T-helper 2 cell treated with Interferon-gamma antibody and Interleukin-4, amounts not matched to agents 100 ng/mL and 5 ng/mL, for 36 hours (primary cell): Measurements from ENCODE around the gene CNOT6. TPM values are rescaled to one million over a fixed set of nuclear protein-coding genes. Genes with fewer than 3 reads are reported as not detected.

Experiments
- intact Hi-C: fragments of 100-400 bp; cut with micrococcal nuclease; formaldehyde crosslinking; loops from one replicate; pipeline ENCODE4 v1.15.1; 2023
- total RNA-seq: library from RNA; stranded (reverse); gene quantifications from 2 replicates; pipeline ENCODE4 v1.2.3, GENCODE V29; 2022

The CNOT6 gene
- total RNA-seq, 1 donor from 2014 or later = 39.7 TPM

DNA sequence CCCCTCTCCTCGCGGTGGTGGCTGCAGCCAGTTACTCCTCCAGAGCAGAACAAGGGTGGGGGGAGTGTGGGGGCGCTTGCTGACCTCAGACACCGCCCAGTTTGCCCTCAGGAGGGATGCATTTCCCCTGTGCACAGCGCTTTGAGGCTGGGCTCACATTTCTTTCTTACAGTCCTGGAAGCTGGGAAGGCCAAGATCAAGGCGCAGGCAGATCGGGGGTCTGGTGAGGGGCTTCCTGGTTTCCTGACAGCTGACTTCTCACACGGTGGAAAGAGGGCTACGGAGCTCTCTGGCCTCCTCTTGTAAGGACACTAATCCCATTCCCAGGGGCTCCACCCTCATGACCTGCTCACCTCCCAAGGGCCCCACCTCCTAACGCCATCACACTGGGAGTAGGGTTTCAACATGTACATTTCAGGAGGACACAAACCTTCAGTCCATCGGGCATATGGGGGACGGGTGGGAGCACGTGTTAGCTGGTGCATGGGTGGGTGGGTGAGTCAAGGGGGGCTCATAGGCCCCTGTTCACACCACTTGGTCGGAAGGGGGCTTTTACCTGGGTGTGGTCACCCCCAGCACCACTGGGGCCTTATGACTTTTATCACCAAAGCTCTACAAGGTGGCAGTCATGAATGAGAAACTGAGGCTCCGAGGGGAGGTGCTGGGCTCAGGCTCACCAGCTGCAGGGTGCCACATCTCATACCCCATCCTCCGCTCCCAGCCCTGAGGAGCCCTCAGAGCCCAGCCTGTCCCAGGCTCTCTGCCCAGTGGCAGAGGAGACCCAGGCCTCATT lies 104.8 kb downstream of the CNOT6 start:
- intact Hi-C loops = no loop called here

DNA sequence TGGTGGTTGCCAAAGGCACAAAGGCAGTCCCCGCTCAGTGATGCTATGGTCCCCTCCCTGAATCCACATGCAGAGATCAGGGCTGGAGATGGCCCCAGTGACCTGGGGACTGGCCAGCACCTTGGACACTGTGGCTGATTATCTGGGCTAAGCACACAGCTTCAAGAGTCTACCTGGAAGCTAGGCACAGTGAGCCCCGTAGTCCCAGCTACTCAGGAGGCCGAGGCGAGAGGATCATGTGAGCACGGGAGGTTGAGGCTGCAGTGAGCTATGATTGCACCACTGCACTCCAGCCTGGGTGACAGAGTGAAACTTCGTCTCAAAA lies 105.4 kb downstream of the CNOT6 start:
- intact Hi-C loops = no loop called here

DNA sequence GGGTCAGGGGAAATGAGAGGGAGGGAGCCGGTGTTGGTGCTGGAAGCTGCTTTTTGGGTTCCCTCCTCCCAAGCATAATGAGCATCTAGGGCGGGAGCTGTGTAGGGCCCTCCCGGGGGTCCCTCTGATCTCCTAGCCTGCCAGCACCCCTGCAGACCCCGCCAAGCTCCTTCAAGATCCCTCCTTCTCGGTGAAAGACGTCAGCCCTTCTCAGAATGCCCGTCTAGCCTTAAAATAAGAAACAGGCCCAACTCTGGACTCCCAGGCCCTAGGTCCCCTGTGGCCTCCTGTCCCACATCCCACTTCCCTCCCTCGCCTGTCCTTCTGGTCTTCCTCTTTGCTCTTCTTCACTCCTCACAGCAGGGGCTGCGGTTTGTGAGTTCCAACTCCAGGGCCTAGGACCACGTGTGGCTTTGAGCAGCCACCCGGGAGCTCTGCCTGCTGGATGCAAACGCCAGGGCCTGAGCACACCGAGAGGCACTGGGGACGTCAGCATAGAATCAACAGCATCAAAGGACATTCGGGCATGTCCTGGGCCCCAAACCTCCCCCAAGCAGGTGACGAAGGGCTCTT lies 105.9 kb downstream of the CNOT6 start:
- intact Hi-C loops = no loop called here

DNA sequence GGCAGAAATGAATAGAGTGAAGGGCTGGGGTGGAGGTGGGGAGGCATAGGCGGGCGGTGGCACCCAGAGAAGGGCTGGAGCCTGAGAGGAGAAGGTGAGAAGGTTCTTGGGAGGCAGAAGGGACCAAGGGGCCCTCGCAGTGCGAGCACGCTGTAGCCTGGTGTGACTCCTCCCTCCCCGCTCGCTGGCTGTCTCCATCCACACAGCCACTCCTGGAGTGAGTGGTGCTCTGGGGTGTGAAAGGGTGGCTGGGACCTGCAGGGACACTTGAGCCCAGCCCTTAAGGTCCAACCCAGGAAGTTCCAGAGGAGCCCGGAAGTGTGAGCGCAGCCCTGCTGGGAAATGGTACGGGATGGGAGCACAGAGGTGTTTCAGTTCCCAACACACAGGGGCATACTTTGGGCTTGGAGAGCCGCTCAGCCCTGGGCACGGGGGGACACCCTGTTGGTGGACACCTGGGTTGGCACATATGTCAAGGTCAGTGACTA lies 106.4 kb downstream of the CNOT6 start:
- intact Hi-C loops = no loop called here

DNA sequence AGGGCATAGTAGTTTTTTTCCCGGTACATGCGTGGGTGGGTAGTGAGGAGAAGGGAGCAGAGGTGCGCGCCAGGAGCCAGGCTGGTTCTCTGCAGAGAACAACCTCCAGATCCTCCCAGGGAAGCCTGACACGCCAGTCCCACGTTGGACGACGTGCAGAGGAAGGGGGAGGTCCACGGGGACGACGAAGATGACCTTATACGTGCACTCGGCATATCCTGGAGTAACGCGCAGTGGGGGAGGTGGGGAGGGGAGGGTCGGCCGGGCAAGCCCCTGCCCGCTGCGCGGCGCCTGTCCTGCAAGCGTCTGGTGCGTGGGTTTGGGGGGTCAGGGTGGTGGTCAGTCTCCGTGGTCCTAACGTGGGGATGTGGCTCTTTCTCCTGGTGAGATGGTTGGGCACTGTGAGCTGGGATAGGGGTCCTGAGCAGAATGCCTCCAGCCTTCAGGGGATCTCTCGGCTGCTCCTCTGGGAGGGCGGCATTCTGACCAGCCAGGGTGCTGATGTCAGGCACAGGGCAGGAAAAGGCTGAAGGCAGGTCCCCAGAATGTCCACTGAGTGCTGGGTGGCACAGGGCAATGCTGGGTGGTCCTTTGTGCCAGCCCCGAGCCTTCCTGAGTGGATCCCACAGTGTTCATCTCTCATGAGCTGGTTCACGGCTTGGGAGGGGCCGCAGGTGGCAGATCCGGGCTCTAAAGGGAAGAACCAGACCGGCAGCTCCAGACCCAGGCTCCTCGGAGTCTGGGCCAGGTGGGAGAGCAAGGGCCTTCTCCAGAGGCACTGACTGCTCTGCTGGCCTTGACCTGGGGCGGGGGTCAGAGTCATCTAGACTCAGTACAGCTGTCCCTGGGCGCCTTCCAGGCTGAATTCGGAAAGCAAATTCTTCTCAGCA lies 107.7 kb downstream of the CNOT6 start:
- intact Hi-C loops = no loop called here

DNA sequence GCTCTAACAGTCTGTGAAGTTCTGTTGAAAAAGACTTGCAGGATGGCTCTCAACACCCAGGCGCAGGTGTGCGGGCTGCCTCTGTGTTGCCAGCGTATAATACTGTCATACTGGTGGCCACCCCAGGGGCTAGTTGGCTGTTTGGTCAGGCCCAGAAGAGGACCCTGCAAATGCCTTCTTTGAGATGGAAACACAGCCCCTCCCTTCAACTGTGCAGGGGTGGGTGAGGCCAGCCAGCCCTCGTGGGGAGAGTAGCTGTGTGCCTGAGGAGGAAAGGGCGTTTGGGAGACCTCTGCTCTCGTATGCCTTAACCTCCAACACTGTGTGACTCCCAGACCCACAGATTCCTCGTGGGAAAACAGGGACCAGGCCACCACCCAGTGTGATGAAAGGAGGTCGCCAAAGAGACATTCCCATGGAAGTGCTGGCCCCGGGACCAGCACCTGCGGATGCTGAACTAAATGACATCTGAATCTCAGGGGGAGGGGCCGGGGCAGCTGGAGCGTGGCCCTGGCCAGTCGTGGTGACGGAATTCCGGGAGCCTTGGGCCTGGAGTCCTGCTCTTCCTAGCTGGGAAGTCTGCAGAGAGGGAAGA lies 108.4 kb downstream of the CNOT6 start:
- intact Hi-C loops = no loop called here

DNA sequence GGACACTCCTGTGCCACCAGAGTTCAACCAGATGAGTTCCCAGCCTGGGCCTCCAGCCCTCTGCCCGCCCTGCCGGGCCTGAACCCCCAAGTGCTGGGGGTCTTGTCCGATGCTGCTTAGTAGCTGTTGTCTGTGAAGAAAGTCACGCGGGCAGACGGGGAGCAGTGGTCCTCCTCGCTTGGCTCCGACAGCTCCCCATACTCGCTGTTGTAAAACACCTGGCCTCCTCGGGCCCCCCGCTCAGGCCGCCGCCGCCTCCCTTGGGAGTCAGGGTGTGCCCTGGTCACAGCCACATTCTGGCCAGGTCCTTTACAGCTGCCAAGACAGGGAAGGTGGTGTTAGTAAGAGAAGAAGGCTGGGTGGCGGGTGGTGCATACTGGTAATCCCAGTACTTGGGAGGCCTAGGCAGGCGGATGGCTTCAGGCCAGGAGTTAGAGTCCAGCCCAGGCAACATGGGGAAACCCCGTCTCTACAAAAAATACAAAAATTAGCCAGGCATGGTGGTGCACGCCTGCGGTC lies 109.0 kb downstream of the CNOT6 start:
- intact Hi-C loops = no loop called here

DNA sequence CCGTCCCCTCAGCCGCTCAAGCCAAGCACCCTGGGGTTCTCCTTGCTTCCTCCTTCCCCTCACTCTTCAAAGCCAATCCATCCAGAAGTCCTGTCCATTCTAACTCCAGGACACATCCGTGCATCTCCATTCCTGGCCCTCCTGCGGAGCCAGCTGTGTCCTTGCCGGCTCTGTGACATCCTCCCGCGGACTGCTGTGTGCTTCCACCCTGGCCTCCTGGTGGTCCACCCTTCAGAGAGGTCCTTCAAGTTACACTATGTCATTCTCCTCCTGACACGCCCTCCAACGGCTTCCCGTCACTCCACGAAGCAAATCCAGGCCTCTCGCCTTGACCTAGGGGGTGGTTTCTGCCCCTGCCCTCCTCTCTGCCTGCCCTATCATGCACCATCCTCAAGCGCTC lies 110.1 kb downstream of the CNOT6 start:
- intact Hi-C loops = no loop called here

DNA sequence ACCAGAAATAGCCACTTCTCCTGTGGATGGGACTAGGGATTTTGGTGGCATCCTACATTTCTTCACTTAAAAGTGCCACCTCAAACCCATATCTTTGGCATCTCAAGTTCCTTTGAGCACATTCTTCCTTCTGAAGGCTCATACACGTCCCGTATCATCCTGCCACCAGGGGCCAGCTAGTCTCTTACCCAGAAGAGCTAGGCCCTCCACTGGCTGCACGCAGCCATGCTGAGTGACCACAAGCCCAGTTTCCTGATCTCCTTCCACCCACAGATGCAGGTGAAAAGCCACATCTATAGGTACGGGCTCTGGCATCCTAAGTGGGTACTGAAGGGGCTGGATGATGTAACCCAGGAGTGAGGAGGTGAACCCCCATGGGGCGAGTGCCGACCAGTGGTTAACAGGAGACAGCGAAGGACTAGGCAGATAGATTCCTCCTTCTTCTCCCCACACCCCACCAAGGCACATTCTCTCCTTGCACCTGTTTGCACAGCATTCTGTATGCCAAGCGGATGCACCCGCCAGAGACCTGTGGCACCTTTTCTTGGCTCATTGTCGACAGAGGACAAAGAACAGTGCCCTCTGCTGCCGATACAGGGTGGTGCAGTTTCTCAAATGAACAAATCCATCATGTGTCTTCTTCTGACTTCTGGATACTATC lies 111.5 kb downstream of the CNOT6 start:
- intact Hi-C loops = no loop called here

DNA sequence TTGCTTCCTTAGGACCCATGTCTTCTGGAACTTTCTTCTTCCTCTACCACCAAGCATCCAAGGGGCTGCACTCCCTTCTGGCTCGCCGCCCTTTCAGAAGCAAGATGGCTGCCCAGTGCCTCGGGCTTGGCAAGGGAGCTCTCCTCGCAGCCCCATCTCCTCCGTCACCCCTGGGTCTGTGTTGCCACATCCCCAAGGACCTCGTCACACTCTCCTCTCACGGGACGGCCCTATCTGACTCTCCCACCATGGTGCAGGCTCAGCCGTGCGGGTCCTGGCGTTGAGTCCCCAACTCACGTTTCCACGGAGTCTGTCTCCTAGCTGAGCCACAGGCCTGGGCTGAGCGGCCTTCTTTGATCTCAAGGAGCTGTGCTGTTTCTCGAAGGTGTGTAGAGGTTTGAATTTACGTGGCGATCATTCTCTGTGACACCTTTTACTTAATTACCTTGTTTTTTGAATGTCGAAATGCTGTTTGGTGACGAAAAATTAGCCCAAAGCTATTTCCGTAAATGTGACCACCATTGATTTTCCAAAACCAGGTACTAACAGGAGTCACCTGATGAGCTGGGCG lies 112.1 kb downstream of the CNOT6 start:
- intact Hi-C loops = no loop called here

DNA sequence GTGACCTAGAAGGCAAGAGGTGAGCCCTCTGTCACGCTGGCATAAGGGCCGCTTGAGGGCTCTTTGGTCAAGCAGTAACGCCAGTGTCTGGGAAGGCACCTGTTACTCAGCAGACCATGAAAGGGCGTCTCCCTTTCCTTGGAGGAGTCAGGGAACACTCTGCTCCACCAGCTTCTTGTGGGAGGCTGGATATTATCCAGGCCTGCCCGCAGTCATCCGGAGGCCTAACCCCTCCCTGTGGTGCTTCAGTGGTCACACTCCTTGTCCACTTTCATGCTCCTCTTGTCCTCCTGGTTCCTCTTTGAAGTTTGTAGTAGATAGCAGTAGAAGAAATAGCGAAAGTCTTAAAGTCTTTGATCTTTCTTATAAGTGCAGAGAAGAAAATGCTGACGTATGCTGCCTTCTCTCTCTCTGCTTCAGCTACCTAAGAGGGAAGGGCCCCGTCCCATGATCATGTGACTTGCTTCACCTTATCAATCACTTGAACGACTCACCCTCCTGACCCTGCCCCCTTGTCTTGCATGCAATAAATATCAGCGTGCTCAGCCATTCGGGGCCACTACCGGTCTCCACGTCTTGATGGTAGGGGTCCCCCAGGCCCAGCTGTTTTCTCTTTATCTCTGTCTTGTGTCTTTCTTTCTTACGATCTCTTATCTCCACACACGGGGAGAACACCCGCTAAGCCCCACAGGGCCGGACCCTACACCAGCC lies 113.8 kb downstream of the CNOT6 start:
- intact Hi-C loops = no loop called here

DNA sequence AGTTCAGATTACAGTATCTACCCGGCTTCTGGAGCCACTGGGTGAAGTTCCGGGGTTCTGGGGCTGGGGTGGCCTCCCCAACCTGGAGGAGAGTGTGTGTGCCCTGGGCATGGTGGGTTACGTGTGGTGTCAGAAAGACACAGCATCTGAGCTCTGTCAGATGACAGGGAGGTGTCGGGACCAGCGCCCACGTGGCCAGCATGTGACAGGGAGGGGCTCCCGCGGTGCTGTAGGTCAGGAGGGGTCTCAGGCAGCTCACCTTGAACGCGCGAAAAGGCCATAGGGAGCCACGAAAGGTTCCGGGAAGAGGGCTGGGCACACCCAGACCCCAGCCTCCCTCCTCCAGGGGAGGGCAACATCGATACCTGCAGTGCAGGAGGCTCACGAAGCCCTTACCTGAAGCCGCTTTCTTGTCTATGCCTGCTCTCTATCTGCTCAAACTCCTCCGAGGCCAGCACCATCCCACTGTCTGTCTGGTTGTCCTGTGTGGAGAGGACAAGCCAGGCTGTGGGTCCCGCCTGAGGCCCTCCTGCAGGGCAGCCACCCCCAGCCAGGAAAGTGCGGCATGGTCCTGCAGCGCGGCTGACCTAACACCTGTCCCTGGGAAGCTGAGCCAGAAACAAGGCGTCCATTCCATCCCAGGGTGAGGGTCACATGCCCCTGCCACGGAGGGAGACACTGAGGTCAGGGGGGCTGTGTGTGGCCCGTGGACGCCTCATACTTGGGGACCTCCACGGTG lies 114.6 kb downstream of the CNOT6 start:
- intact Hi-C loops = no loop called here

DNA sequence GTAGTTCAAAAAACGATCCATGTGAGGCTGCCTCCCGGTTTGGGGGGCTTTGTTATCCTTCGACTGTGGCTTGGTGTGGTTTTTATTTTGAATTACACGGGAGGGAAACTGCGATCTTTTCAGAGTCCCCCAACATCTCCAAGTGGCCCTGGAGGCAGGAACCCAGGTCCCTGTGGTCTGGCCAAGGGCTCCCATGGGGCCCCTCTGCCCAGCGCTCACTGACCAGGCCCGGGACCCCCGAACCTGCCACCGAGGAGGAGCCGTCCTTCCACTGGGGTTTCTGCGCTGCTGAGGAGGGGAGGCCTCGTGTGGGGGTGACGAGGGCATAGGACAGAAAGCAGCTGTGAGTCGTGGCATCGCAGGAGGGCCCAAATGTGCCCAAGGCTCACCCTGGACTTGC lies 115.2 kb downstream of the CNOT6 start:
- intact Hi-C loops = no loop called here

DNA sequence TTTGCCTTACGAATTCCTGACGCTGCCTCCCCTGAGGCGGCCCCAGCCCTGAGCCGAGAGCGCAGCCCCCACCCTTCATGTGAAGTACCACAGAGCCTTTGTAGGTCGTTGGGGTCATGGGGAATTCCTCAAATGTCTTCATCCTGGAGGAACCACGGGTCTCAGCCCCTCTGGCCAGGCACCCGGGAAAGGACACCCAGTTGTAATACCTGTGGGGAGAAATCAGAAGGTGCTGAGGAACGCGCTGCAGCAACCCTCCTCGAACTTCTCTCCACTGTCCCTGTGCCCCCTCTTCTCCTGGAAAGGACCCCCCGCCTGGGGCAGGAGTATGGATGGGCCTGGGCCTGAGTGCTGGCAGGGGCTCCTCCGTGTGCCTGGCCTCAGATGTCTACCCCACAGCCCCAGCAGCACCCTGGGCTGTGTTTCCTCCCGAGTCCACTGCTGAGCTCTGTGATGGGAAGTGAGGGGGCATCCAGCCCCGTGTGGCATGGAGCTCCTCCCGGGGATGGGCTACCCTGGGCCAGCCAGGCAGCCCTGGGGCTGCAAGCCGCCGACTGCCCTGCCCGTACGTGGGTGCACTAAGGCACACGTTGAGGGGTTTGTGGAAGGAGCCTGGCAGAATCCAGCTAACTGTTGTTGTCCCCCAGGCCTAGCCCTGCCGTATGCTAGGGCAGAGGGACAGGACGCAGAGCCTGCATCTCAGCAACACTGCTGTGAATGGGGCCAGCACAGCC lies 115.8 kb downstream of the CNOT6 start:
- intact Hi-C loops = no loop called here

DNA sequence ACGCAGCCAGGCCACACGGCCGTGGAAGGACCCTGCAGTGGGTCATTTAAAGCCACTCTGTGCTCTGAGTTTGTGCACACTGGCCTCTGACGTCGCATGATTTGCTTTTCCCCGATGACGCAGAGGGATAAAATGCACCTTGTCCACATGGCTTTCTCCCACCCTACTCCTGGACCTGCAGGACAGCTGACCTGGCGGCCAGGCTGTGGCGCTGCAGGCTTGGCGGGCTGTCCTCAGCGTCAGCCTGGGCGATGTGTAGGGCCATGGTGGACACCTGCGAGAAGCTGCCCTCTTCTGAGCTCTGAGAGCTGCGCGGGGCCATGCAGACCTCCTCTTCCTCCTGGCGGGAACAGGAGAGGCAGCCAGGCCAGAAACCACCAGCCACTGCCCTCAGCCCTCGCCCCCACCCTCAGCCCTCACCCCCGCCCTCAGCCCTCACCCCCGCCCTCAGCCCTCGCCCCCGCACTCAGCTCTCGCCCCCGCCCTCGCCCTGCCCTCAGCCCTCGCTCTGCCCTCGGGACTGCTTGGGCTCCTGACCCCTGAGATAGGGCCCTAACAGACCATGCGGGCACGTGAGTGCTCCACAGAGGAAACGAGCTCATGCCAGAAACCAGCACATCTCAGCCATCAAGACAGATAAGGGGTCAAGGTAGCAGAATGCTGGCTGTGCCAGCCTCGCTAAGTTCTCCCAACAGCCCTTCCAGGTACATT lies 117.1 kb downstream of the CNOT6 start:
- intact Hi-C loops = no loop called here

DNA sequence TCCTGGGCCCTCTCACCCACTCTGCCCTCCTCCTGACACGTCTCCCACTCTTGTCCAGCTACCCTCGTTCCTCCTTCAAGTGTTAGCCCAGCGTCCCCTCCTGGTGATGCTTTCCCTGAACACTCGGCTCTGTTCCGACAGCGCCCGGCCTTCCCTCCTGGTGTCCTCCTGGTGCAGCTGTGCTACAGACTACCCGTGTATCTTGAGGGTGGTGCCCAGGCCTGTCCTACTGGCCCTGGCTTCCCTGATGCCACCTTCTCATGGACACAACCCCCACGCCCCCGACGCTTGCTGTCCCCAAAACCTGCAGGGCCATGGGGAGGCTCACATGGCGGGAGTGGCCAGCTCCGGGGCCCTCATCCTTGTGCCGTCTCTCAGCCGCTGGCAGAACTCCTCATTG lies 118.5 kb downstream of the CNOT6 start:
- intact Hi-C loops = no loop called here

DNA sequence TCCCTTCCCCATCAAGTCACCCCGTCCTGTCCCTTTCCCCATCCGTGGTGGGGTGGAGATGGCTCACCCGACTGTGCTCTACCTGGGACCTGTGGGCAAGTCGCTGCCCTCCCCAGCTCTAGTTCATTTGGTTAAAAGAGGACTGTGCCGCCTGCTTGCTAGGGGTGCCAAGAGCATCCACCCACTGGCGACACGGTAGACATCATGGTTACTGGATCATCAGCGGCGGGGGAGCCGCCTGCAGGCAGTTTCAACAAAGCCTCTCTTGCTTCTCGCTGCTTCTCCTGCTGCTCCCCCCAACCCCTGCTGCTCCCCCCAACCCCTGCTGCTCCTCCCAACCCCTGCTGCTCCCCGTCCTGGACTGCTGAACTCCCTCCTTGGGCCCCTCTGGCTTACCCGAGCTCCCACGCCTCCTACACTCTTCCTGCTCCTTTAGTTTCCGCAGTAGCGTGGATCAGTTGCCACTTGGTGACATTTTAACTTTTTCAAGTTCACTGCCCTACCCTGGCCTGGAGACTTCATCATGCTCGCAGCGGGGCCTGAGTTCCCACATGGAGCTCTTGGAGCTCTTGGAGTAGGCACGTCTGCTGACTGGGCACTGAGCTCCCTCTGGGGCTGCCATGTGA lies 119.1 kb downstream of the CNOT6 start:
- intact Hi-C loops = no loop called here

DNA sequence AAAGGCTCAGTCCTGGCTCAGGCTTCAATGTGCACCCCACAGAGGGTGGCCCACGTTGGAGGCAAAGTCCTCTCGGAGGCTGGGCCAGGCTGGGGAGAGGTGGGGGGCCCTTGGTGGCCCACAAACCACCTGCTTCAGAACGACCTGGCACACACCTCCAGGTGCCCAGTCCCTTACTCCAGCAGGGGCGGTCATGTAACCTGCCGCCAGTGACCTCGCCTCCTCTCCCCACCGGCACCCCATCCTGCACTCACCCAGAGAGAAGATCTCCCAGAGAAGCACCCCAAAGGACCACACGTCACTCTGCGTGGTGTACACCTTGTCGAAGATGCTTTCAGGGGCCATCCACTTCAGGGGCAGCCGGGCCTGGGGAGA lies 119.6 kb downstream of the CNOT6 start:
- intact Hi-C loops = no loop called here
